Measurements from ENCODE around the gene MSH5.

Gene MSH5

DNA sequence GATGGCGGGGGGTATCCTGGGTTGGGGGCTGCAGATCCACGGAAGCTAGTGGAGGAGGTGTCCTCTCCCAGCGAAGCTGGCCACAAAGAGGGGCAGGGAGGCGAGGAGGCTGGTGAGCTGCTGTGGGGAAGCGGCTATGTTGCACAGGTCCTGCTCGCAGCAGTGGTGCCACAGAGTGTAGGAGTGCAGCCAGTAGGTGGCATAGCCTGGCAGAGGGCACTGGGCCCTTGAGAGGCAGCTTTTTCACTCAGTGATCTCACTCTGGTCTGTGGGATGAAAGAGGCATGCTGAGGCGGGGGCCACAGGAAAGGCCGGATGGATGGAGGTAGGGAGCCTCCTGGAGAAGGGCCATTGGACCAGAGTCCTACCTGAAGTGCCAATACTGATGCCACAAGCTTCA lies 27.5 kb upstream of the MSH5 start:
- Histone ChIP-seq H3K79me2 (ENCODE audit: low read length) (no peaks in the 10 kb centered on the region), H3K4me1 (ENCODE audit: low read length) (peaks cover 6% of the 10 kb centered on the region)
- TF ChIP-seq, protein P1, sequence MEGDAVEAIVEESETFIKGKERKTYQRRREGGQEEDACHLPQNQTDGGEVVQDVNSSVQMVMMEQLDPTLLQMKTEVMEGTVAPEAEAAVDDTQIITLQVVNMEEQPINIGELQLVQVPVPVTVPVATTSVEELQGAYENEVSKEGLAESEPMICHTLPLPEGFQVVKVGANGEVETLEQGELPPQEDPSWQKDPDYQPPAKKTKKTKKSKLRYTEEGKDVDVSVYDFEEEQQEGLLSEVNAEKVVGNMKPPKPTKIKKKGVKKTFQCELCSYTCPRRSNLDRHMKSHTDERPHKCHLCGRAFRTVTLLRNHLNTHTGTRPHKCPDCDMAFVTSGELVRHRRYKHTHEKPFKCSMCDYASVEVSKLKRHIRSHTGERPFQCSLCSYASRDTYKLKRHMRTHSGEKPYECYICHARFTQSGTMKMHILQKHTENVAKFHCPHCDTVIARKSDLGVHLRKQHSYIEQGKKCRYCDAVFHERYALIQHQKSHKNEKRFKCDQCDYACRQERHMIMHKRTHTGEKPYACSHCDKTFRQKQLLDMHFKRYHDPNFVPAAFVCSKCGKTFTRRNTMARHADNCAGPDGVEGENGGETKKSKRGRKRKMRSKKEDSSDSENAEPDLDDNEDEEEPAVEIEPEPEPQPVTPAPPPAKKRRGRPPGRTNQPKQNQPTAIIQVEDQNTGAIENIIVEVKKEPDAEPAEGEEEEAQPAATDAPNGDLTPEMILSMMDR (IDR thresholded peaks at IDR 0.05; ENCODE audit: low read depth, low read length): peak; percentile 19
- no peak for TF ChIP-seq EZH2phosphoT487 (IDR thresholded peaks at IDR 0.05; ENCODE audit: low read depth)

DNA sequence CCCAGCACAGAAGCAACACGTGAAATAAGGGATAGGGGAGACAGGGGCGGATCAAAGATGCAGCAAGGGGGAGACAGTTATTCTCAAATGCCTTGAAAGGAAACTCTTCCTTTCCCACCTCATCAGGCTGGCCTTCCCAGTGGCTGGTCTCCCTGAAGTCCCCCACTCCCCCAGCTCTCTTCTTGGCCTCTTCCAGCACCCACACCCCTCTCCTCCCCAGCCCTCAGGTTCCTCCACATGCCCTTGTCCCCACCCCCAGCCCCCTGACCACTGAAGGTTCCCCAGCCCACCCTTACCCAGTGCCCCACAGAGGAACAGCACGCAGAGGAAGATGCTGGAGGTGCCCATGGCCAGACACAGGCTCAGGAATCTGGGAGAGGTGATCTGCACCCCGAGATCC lies 26.3 kb upstream of the MSH5 start:
- Histone ChIP-seq H3K4me3 (ENCODE audit: low read length) (no peak overlapping the region), H3K9me3 (ENCODE audit: insufficient read depth, low read length) (no peaks in the 10 kb centered on the region), H3K27ac (ENCODE audit: low read length) (no peak overlapping the region), H2AFZ (ENCODE audit: low read depth, low read length) (no peak overlapping the region), H3K4me2 (ENCODE audit: low read length) (no peak overlapping the region), H3K79me2 (ENCODE audit: low read length) (no peaks in the 10 kb centered on the region), H3K4me1 (ENCODE audit: low read length) (peaks cover 6% of the 10 kb centered on the region), H3K9ac (ENCODE audit: low read length) (no peak overlapping the region), H4K20me1 (ENCODE audit: insufficient read depth, low read length) (no peaks in the 10 kb centered on the region), H3K36me3 (replicated peaks; ENCODE audit: low read depth, low read length) (no peaks in the 10 kb centered on the region), H3K27me3 (ENCODE audit: low read depth, low read length) (no peaks in the 10 kb centered on the region)
- no peak for TF ChIP-seq EZH2phosphoT487 (IDR thresholded peaks at IDR 0.05; ENCODE audit: low read depth)
- TF ChIP-seq, protein P1 (IDR thresholded peaks at IDR 0.05; ENCODE audit: low read depth, low read length): no peak

More for the DNA sequence above, 27.5 kb upstream of the MSH5 start:
- Histone ChIP-seq H3K27me3 (ENCODE audit: low read depth, low read length) (no peaks in the 10 kb centered on the region), H4K20me1 (ENCODE audit: insufficient read depth, low read length) (no peaks in the 10 kb centered on the region), H3K9me3 (ENCODE audit: insufficient read depth, low read length) (no peaks in the 10 kb centered on the region), H3K4me2 (ENCODE audit: low read length) (no peak overlapping the region), H3K36me3 (replicated peaks; ENCODE audit: low read depth, low read length) (no peaks in the 10 kb centered on the region), H3K9ac (ENCODE audit: low read length) (no peak overlapping the region), H3K27ac (ENCODE audit: low read length) (no peak overlapping the region), H3K4me3 (ENCODE audit: low read length) (no peak overlapping the region), H2AFZ (ENCODE audit: low read depth, low read length) (no peak overlapping the region)

DNA sequence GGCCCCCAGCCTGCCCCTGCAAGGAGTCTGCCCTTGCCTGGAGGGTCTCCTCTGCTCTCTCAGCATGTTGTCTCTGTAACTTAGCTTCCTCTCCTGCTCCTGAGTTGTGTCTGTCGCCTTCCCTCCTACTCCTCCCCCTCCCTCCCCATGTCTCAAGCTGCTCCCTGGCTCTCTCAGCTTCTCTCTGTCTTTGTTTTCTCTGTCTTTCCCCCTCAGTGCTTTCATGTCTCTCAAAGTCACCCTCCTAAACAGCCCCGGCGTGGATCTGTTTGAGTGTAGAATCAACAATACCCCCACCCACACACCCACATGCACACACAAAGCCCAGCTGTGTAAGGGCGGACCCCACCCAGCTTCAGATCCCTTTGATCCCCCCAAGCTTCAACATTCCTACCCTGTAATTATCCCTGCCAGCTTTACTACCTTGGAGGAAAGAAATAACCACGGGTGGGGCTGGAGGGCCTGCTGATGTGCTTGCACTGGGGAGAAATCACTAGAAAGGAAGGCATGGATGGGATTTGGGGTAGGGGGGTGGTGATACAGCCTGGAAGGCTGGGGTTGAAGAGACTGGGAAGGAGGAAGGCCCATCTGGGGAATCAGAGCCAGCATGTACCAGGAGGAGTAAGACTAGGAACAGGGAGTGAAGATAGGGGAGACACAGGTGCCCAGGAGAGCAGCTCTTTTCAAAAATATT lies 25.7 kb upstream of the MSH5 start:
- peaks cover 6% of the 10 kb centered on the region for H3K4me1 ChIP-seq (ENCODE audit: low read length)
- no peaks in the 10 kb centered on the region for H4K20me1 ChIP-seq (ENCODE audit: insufficient read depth, low read length)
- H3K4me2 ChIP-seq (ENCODE audit: low read length): no peak overlapping the region
- TF ChIP-seq, protein P1 (IDR thresholded peaks at IDR 0.05; ENCODE audit: low read depth, low read length): no peak
- TF ChIP-seq EZH2phosphoT487 (IDR thresholded peaks at IDR 0.05; ENCODE audit: low read depth): no peak
- no peak overlapping the region for H3K9ac ChIP-seq (ENCODE audit: low read length)
- H3K4me3 ChIP-seq (ENCODE audit: low read length): no peak overlapping the region
- no peaks in the 10 kb centered on the region for H3K27me3 ChIP-seq (ENCODE audit: low read depth, low read length)
- no peak overlapping the region for H2AFZ ChIP-seq (ENCODE audit: low read depth, low read length)
- no peaks in the 10 kb centered on the region for H3K36me3 ChIP-seq (replicated peaks; ENCODE audit: low read depth, low read length)
- no peak overlapping the region for H3K27ac ChIP-seq (ENCODE audit: low read length)
- no peaks in the 10 kb centered on the region for H3K79me2 ChIP-seq (ENCODE audit: low read length)
- no peaks in the 10 kb centered on the region for H3K9me3 ChIP-seq (ENCODE audit: insufficient read depth, low read length)

DNA sequence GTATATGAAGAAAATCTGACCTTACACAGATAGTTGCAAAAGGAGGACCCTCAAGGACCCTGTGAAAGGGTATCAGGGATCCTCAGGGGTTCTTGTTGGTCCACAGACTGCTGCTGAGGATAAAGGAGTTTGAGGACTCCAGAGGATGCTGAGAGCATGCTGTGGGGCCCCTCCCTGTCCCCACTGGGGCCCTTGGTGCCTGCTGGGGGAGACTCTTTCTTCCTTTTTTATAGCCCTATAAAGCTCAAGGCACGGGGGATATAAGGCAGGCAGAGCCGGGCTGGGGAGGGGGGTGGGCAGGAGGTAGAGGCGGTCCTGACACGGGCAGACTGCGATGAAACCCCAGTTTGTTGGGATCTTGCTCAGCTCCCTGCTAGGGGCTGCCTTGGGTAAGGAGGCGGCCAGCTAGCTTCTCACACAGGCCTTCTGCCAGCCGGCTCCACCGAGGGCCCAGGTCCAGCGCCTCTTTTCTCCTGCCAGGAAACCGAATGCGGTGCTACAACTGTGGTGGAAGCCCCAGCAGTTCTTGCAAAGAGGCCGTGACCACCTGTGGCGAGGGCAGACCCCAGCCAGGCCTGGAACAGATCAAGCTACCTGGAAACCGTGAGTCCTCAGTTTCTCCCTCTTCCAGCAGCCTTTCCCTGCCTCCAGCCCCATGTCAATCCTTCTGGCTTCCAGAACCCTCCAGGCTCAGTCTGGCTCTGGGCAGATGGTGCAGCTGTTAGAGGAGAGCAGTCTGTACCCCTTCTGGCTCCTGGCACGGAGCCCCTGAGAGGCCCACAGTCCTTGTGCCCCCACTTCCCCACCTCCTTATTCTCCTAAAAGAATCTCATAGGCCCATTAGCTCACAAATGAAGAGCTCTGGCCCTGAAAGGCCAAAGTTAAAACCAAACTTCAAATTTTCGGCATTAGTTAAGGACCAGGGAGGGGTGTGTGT lies 24.5 kb upstream of the MSH5 start, which contains the start of gene LY6G6D:
Gene LY6G6D (plus strand): TSS at position 327 of the 937 bp plus-strand sequence. CDS start 8 bp downstream, at position 335.
- Histone ChIP-seq H3K4me1 (ENCODE audit: low read length) (peaks cover 4% of the 10 kb centered on the region), H3K27ac (ENCODE audit: low read length) (no peak within 1 kb of the TSS), H3K27me3 (ENCODE audit: low read depth, low read length) (no peaks in the 10 kb centered on the region), H2AFZ (ENCODE audit: low read depth, low read length) (no peak within 1 kb of the TSS), H3K36me3 (replicated peaks; ENCODE audit: low read depth, low read length) (no peaks in the 10 kb centered on the region), H3K9ac (ENCODE audit: low read length) (no peak within 1 kb of the TSS), H3K4me3 (ENCODE audit: low read length) (no peak within 1 kb of the TSS), H3K9me3 (ENCODE audit: insufficient read depth, low read length) (no peaks in the 10 kb centered on the region), H3K79me2 (ENCODE audit: low read length) (no peaks in the 10 kb centered on the region), H4K20me1 (ENCODE audit: insufficient read depth, low read length) (no peaks in the 10 kb centered on the region), H3K4me2 (ENCODE audit: low read length) (no peak within 1 kb of the TSS)
- no peak for TF ChIP-seq EZH2phosphoT487 (IDR thresholded peaks at IDR 0.05; ENCODE audit: low read depth)
- TF ChIP-seq, protein P1 (IDR thresholded peaks at IDR 0.05; ENCODE audit: low read depth, low read length): no peak

All from OCI-LY3 (cell line).